GM11168 (cell line): ENCODE data around the gene AVEN.
"Not testable (repeated sequence)": the region's sequence is repeated elsewhere in the genome, so short reads cannot be mapped to it uniquely, and the experiment has no call there.

Experiments
- in situ Hi-C: fragments of 300-500 bp; cut with MboI; formaldehyde crosslinking; loops from one replicate; pipeline ENCODE4 v1.12.0; 2022; ENCODE audit warnings: low sequenced_read_pairs; ENCODE audit not compliant: unreplicated experiment

AVEN gene

GRCh38 chr15:34038871-34039789, at the start of gene AVEN:
Gene AVEN, minus strand, starts transcription at chr15:34039204. Its CDS starts 158 bp downstream, at chr15:34039046.
- in situ Hi-C loops: loop anchor here (25.0 kb wide), 1 partner anchor 498 kb away; no protein-coding TSS in a partner anchor

- in situ Hi-C loops: no loop called here
Observed at GRCh38 chr15:34085746-34086145, 46.7 kb upstream of the AVEN start.

GRCh38 chr15:34084086-34084485, 45.1 kb upstream of the AVEN start:
- in situ Hi-C loops: no loop called here

GRCh38 chr15:34079904-34080303, 40.9 kb upstream of the AVEN start:
- in situ Hi-C loops: no loop called here

- in situ Hi-C loops: no loop called here
Observed at GRCh38 chr15:34078900-34079299, 39.9 kb upstream of the AVEN start.

GRCh38 chr15:34076785-34077184, 37.8 kb upstream of the AVEN start:
- in situ Hi-C loops: no loop called here

- in situ Hi-C loops: no loop called here
Observed at GRCh38 chr15:34070003-34070402, 31.0 kb upstream of the AVEN start.

GRCh38 chr15:34065941-34066340, 26.9 kb upstream of the AVEN start:
- in situ Hi-C loops: loop anchor here (5.0 kb wide), 1 partner anchor 151 kb away; no protein-coding TSS in a partner anchor

GRCh38 chr15:34065261-34065660, 26.3 kb upstream of the AVEN start:
- in situ Hi-C loops: loop anchor here (5.0 kb wide), 1 partner anchor 152 kb away; no protein-coding TSS in a partner anchor

- in situ Hi-C loops: no loop called here
Observed at GRCh38 chr15:34064438-34064837, 25.4 kb upstream of the AVEN start.

- in situ Hi-C loops: no loop called here
Observed at GRCh38 chr15:34059946-34060345, 20.9 kb upstream of the AVEN start.

- in situ Hi-C loops: no loop called here
Observed at GRCh38 chr15:34059476-34059875, 20.5 kb upstream of the AVEN start.

GRCh38 chr15:34056911-34057310, 17.9 kb upstream of the AVEN start:
- in situ Hi-C loops: no loop called here

GRCh38 chr15:34055868-34056595, 17.0 kb upstream of the AVEN start:
- in situ Hi-C loops: no loop called here

- in situ Hi-C loops: no loop called here
Observed at GRCh38 chr15:34054081-34054707, 15.2 kb upstream of the AVEN start.

GRCh38 chr15:34050385-34050784, 11.4 kb upstream of the AVEN start:
- in situ Hi-C loops: not testable (repeated sequence)

GRCh38 chr15:34049112-34049511, 10.1 kb upstream of the AVEN start:
- in situ Hi-C loops: loop anchor here (25.0 kb wide), 1 partner anchor 488 kb away; no protein-coding TSS in a partner anchor

- in situ Hi-C loops: loop anchor here (25.0 kb wide), 1 partner anchor 489 kb away; no protein-coding TSS in a partner anchor
Observed at GRCh38 chr15:34047893-34048775, 9.1 kb upstream of the AVEN start.

GRCh38 chr15:34046471-34047145, 7.6 kb upstream of the AVEN start:
- in situ Hi-C loops: loop anchor here (25.0 kb wide), 1 partner anchor 491 kb away; no protein-coding TSS in a partner anchor
